K562 (cell line): ENCODE data around the gene ZNF564. TPM values are rescaled to one million over a fixed set of nuclear protein-coding genes. Genes with fewer than 3 reads are reported as not detected.

Source experiments
- ATF3 ChIP-seq, 2 experiments: fragments of 450-650 bp in 1 of 2; sonication (generic) in 1 of 2; formaldehyde crosslinking in 1 of 2; IDR thresholded peaks in 1 of 2; conservative IDR thresholded peaks in 1 of 2; 2 replicates each; pipeline versions ENCODE4 v1.6.1 to v1.8.1; 2016 to 2023; ENCODE audit warnings: mild to moderate bottlenecking in 2 of 2, moderate library complexity in 2 of 2, inconsistent platforms in 1 of 2, missing genetic modification reagents in 1 of 2
- CBX1 ChIP-seq: sonication (generic); IDR thresholded peaks from 2 replicates; pipeline ENCODE4 v1.6.1; 2016; ENCODE audit warnings: antibody characterized with exemption, low read depth, mild to moderate bottlenecking
- CTBP1 ChIP-seq: fragments of 450-650 bp; IDR thresholded peaks from 2 replicates; pipeline ENCODE4 v1.6.1; 2016; ENCODE audit warnings: borderline replicate concordance
- HOMEZ ChIP-seq: fragments of 250-450 bp; sonication (Bioruptor Pico); IDR thresholded peaks from 2 replicates; pipeline ENCODE4 v1.4.0; 2020; ENCODE audit warnings: mild to moderate bottlenecking, moderate library complexity
- JUND ChIP-seq, 2 experiments: IDR thresholded peaks; 2 replicates in 1 of 2; 3 replicates in 1 of 2; pipeline ENCODE4 v1.6.1; 2011; ENCODE audit warnings: borderline replicate concordance in 2 of 2, low read depth in 2 of 2, low read length in 2 of 2, improper control_type of control experiment in 1 of 2, missing biosample characterization in 1 of 2, missing genetic modification characterization in 1 of 2, missing genetic modification reagents in 1 of 2
- NCOA1 ChIP-seq: fragments of 450-650 bp; IDR thresholded peaks from 2 replicates; pipeline ENCODE4 v1.6.1; 2016; ENCODE audit warnings: low read depth
- NFATC3 ChIP-seq: fragments of 450-650 bp; IDR thresholded peaks from 2 replicates; pipeline ENCODE4 v1.6.1; 2017; ENCODE audit warnings: mild to moderate bottlenecking
- RERE ChIP-seq: sonication (generic); formaldehyde crosslinking; IDR thresholded peaks from 2 replicates; pipeline ENCODE4 v1.8.0; 2023; ENCODE audit warnings: missing genetic modification reagents, mild to moderate bottlenecking, borderline replicate concordance
- SRSF1 ChIP-seq: fragments of 200-400 bp; formaldehyde crosslinking; IDR thresholded peaks from 2 replicates; pipeline ENCODE4 v1.6.1; 2017; ENCODE audit warnings: mild to moderate bottlenecking, low read depth, low read length, moderate library complexity
- ZNF561 ChIP-seq: fragments of 450-650 bp; formaldehyde crosslinking; conservative IDR thresholded peaks from 2 replicates; pipeline ENCODE4 v1.4.0; 2020; ENCODE audit warnings: mild to moderate bottlenecking, moderate library complexity
- ZNF668 ChIP-seq: fragments of 250-450 bp; sonication (Bioruptor Pico); IDR thresholded peaks from 2 replicates; pipeline ENCODE4 v1.8.0; 2022; ENCODE audit warnings: mild to moderate bottlenecking, inconsistent platforms
- polyA plus RNA-seq, 8 experiments: library from polyadenylated mRNA; depleted of rRNA in 4 of 8; stranded (reverse) in 5 of 8; unstranded in 3 of 8; fragments of >200 nt; fragmentation: Nextera tagmentation in 2 of 8; fragmentation: Illumina TruSeq in 1 of 8; extraction: Ambion mirVana in 2 of 8; extraction: Trizol in 1 of 8; gene quantifications; 2 replicates each; pipeline versions ENCODE4 v1.2.1 to v1.2.3, GENCODE V29; 2011 to 2014; ENCODE audit warnings: inconsistent platforms in 1 of 8, missing spikeins in 1 of 8
- total RNA-seq, 7 experiments: library from RNA; depleted of rRNA in 6 of 7; stranded (reverse); fragments of >200 nt in 6 of 7; fragmentation: Illumina TruSeq in 2 of 7; extraction: Trizol in 2 of 7; gene quantifications; 2 replicates each; pipeline versions ENCODE4 v1.2.1 to v1.2.3, GENCODE V29; 2011 to 2021; ENCODE audit warnings: low replicate concordance in 1 of 7
- TF ChIP-seq, protein P1 (sequence below): fragments of 250-450 bp; sonication (Bioruptor Pico); IDR thresholded peaks from 2 replicates; pipeline ENCODE4 v1.5.0; 2021
- TF ChIP-seq, protein P2 (sequence below): IDR thresholded peaks from 2 replicates; pipeline ENCODE4 v1.6.1; 2011; ENCODE audit warnings: borderline replicate concordance, low read depth, mild to moderate bottlenecking, moderate library complexity, low read length; ENCODE audit not compliant: insufficient read depth, poor library complexity, severe bottlenecking

Gene ZNF564
- total and polyA plus RNA-seq, 9 of the 15 experiments (the other 6 are each of a cell fraction or from before 2014, with no cell fraction given): 1.4 to 8.1 (median 5.6) TPM

GRCh38 chr19:12527034-12527836 lies 24.0 kb downstream of the ZNF564 start (continued):
- TF ChIP-seq ATF3 (IDR thresholded peaks at IDR 0.05) (no peak), ATF3 (CRISPR knock-in tag; conservative IDR thresholded peaks at IDR 0.05) (no peak), HOMEZ (CRISPR knock-in tag) (no peak), CTBP1 (no peak), RERE (no peak), NCOA1 (no peak), ZNF668 (no peak), ZNF561 (CRISPR knock-in tag) (no peak), CBX1 (peak; percentile 78), SRSF1 (no peak), JUND (IDR thresholded peaks at IDR 0.05; ENCODE audit: borderline replicate concordance, low read depth, low read length) (no peak), JUND (tag; IDR thresholded peaks at IDR 0.05; ENCODE audit: borderline replicate concordance, low read depth, low read length) (no peak), NFATC3 (no peak)
- TF ChIP-seq, protein P1, sequence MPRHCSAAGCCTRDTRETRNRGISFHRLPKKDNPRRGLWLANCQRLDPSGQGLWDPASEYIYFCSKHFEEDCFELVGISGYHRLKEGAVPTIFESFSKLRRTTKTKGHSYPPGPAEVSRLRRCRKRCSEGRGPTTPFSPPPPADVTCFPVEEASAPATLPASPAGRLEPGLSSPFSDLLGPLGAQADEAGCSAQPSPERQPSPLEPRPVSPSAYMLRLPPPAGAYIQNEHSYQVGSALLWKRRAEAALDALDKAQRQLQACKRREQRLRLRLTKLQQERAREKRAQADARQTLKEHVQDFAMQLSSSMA: no peak
- TF ChIP-seq, protein P2, sequence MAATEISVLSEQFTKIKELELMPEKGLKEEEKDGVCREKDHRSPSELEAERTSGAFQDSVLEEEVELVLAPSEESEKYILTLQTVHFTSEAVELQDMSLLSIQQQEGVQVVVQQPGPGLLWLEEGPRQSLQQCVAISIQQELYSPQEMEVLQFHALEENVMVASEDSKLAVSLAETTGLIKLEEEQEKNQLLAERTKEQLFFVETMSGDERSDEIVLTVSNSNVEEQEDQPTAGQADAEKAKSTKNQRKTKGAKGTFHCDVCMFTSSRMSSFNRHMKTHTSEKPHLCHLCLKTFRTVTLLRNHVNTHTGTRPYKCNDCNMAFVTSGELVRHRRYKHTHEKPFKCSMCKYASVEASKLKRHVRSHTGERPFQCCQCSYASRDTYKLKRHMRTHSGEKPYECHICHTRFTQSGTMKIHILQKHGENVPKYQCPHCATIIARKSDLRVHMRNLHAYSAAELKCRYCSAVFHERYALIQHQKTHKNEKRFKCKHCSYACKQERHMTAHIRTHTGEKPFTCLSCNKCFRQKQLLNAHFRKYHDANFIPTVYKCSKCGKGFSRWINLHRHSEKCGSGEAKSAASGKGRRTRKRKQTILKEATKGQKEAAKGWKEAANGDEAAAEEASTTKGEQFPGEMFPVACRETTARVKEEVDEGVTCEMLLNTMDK: no peak
